ENCODE results near the gene B2M.
"Not testable (repeated sequence)": the region's sequence is repeated elsewhere in the genome, so short reads cannot be mapped to it uniquely, and the experiment has no call there.

The B2M gene

DNA sequence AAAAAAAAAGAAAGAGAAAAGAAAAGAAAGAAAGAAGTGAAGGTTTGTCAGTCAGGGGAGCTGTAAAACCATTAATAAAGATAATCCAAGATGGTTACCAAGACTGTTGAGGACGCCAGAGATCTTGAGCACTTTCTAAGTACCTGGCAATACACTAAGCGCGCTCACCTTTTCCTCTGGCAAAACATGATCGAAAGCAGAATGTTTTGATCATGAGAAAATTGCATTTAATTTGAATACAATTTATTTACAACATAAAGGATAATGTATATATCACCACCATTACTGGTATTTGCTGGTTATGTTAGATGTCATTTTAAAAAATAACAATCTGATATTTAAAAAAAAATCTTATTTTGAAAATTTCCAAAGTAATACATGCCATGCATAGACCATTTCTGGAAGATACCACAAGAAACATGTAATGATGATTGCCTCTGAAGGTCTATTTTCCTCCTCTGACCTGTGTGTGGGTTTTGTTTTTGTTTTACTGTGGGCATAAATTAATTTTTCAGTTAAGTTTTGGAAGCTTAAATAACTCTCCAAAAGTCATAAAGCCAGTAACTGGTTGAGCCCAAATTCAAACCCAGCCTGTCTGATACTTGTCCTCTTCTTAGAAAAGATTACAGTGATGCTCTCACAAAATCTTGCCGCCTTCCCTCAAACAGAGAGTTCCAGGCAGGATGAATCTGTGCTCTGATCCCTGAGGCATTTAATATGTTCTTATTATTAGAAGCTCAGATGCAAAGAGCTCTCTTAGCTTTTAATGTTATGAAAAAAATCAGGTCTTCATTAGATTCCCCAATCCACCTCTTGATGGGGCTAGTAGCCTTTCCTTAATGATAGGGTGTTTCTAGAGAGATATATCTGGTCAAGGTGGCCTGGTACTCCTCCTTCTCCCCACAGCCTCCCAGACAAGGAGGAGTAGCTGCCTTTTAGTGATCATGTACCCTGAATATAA lies 2.0 kb downstream of the B2M start:
- Histone ChIP-seq H3K36me3 (ENCODE audit: control insufficient read depth in 2 of 2, insufficient read depth in 2 of 2, low read length in 2 of 2) (peaks cover 39 to 40% of the 10 kb centered on the region in 2 donors), H3K27me3 (ENCODE audit: control insufficient read depth in 2 of 2, insufficient read depth in 2 of 2, low read length in 2 of 2) (no peaks in the 10 kb centered on the region), H3K9ac (ENCODE audit: low read depth in 1 of 2, low read length in 2 of 2) (peak overlapping the region; percentile 100), H3K4me1 (ENCODE audit: control insufficient read depth in 2 of 2, insufficient read depth in 2 of 2, low read length in 2 of 2) (peaks cover 23 to 38% of the 10 kb centered on the region in 2 donors), H3K4me3 (ENCODE audit: low read length in 2 of 2) (peak overlapping the region; percentile 96 to 99), H3K9me3 (ENCODE audit: control insufficient read depth in 2 of 2, low read length in 2 of 2) (no peaks in the 10 kb centered on the region), H3K27ac (ENCODE audit: low read depth in 2 of 2, low read length in 2 of 2) (peak overlapping the region; percentile 100)

GRCh38 chr15:44715142-44715796 lies 4.0 kb downstream of the B2M start:
- Histone ChIP-seq H3K27me3 (ENCODE audit: control insufficient read depth in 2 of 2, insufficient read depth in 2 of 2, low read length in 2 of 2) (no peaks in the 10 kb centered on the region), H3K9me3 (ENCODE audit: control insufficient read depth in 2 of 2, low read length in 2 of 2) (no peaks in the 10 kb centered on the region), H3K9ac (ENCODE audit: low read depth in 1 of 2, low read length in 2 of 2) (no peak overlapping the region), H3K36me3 (ENCODE audit: control insufficient read depth in 2 of 2, insufficient read depth in 2 of 2, low read length in 2 of 2) (peaks cover 46% of the 10 kb centered on the region in 2 donors), H3K4me1 (ENCODE audit: control insufficient read depth in 2 of 2, insufficient read depth in 2 of 2, low read length in 2 of 2) (peaks cover 17 to 26% of the 10 kb centered on the region in 2 donors), H3K4me3 (ENCODE audit: low read length in 2 of 2) (peak overlapping the region in 1 of 2 donors; percentile 96), H3K27ac (ENCODE audit: low read depth in 2 of 2, low read length in 2 of 2) (no peak overlapping the region)

GRCh38 chr15:44715797-44716334 lies 4.5 kb downstream of the B2M start:
- Histone ChIP-seq H3K27me3 (ENCODE audit: control insufficient read depth in 2 of 2, insufficient read depth in 2 of 2, low read length in 2 of 2) (no peaks in the 10 kb centered on the region), H3K36me3 (ENCODE audit: control insufficient read depth in 2 of 2, insufficient read depth in 2 of 2, low read length in 2 of 2) (peaks cover 46% of the 10 kb centered on the region in 2 donors), H3K9ac (ENCODE audit: low read depth in 1 of 2, low read length in 2 of 2) (no peak overlapping the region), H3K9me3 (ENCODE audit: control insufficient read depth in 2 of 2, low read length in 2 of 2) (no peaks in the 10 kb centered on the region), H3K4me3 (ENCODE audit: low read length in 2 of 2) (peak overlapping the region in 1 of 2 donors; percentile 96), H3K4me1 (ENCODE audit: control insufficient read depth in 2 of 2, insufficient read depth in 2 of 2, low read length in 2 of 2) (peaks cover 17 to 25% of the 10 kb centered on the region in 2 donors), H3K27ac (ENCODE audit: low read depth in 2 of 2, low read length in 2 of 2) (no peak overlapping the region)

- no peaks in the 10 kb centered on the region for H3K27me3 ChIP-seq (ENCODE audit: control insufficient read depth in 2 of 2, insufficient read depth in 2 of 2, low read length in 2 of 2)
- H3K36me3 ChIP-seq (ENCODE audit: control insufficient read depth in 2 of 2, insufficient read depth in 2 of 2, low read length in 2 of 2) = peaks cover 46% of the 10 kb centered on the region in 2 donors
- no peak overlapping the region for H3K27ac ChIP-seq (ENCODE audit: low read depth in 2 of 2, low read length in 2 of 2)
- H3K9me3 ChIP-seq (ENCODE audit: control insufficient read depth in 2 of 2, low read length in 2 of 2) = no peaks in the 10 kb centered on the region
- H3K9ac ChIP-seq (ENCODE audit: low read depth in 1 of 2, low read length in 2 of 2) = no peak overlapping the region
- H3K4me1 ChIP-seq (ENCODE audit: control insufficient read depth in 2 of 2, insufficient read depth in 2 of 2, low read length in 2 of 2) = peaks cover 17 to 25% of the 10 kb centered on the region in 2 donors
- no peak overlapping the region for H3K4me3 ChIP-seq (ENCODE audit: low read length in 2 of 2)
Measured at GRCh38 chr15:44716983-44717602, 5.8 kb downstream of the B2M start.

DNA sequence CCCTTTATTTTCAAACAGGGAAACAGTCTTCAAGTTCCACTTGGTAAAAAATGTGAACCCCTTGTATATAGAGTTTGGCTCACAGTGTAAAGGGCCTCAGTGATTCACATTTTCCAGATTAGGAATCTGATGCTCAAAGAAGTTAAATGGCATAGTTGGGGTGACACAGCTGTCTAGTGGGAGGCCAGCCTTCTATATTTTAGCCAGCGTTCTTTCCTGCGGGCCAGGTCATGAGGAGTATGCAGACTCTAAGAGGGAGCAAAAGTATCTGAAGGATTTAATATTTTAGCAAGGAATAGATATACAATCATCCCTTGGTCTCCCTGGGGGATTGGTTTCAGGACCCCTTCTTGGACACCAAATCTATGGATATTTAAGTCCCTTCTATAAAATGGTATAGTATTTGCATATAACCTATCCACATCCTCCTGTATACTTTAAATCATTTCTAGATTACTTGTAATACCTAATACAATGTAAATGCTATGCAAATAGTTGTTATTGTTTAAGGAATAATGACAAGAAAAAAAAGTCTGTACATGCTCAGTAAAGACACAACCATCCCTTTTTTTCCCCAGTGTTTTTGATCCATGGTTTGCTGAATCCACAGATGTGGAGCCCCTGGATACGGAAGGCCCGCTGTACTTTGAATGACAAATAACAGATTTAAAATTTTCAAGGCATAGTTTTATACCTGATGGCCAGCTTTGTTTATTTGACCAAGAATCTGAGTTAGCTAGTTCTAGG lies 7.0 kb downstream of the B2M start:
- Histone ChIP-seq H3K9ac (ENCODE audit: low read depth in 1 of 2, low read length in 2 of 2) (no peak overlapping the region), H3K27me3 (ENCODE audit: control insufficient read depth in 2 of 2, insufficient read depth in 2 of 2, low read length in 2 of 2) (no peaks in the 10 kb centered on the region), H3K9me3 (ENCODE audit: control insufficient read depth in 2 of 2, low read length in 2 of 2) (no peaks in the 10 kb centered on the region), H3K4me1 (ENCODE audit: control insufficient read depth in 2 of 2, insufficient read depth in 2 of 2, low read length in 2 of 2) (peaks cover 17 to 23% of the 10 kb centered on the region in 2 donors), H3K36me3 (ENCODE audit: control insufficient read depth in 2 of 2, insufficient read depth in 2 of 2, low read length in 2 of 2) (peaks cover 46% of the 10 kb centered on the region in 2 donors), H3K4me3 (ENCODE audit: low read length in 2 of 2) (no peak overlapping the region), H3K27ac (ENCODE audit: low read depth in 2 of 2, low read length in 2 of 2) (no peak overlapping the region)

GRCh38 chr15:44718927-44719292 lies 7.6 kb downstream of the B2M start:
- Histone ChIP-seq H3K9ac (ENCODE audit: low read depth in 1 of 2, low read length in 2 of 2) (no peak overlapping the region), H3K4me1 (ENCODE audit: control insufficient read depth in 2 of 2, insufficient read depth in 2 of 2, low read length in 2 of 2) (peaks cover 17% of the 10 kb centered on the region in 2 donors), H3K36me3 (ENCODE audit: control insufficient read depth in 2 of 2, insufficient read depth in 2 of 2, low read length in 2 of 2) (peaks cover 46% of the 10 kb centered on the region in 2 donors), H3K27ac (ENCODE audit: low read depth in 2 of 2, low read length in 2 of 2) (no peak overlapping the region), H3K4me3 (ENCODE audit: low read length in 2 of 2) (no peak overlapping the region), H3K9me3 (ENCODE audit: control insufficient read depth in 2 of 2, low read length in 2 of 2) (no peaks in the 10 kb centered on the region), H3K27me3 (ENCODE audit: control insufficient read depth in 2 of 2, insufficient read depth in 2 of 2, low read length in 2 of 2) (no peaks in the 10 kb centered on the region)

GRCh38 chr15:44719293-44719999 lies 8.1 kb downstream of the B2M start:
- Histone ChIP-seq H3K27me3 (ENCODE audit: control insufficient read depth in 2 of 2, insufficient read depth in 2 of 2, low read length in 2 of 2) (no peaks in the 10 kb centered on the region), H3K9ac (ENCODE audit: low read depth in 1 of 2, low read length in 2 of 2) (no peak overlapping the region), H3K27ac (ENCODE audit: low read depth in 2 of 2, low read length in 2 of 2) (peak overlapping the region in 1 of 2 donors; percentile 20), H3K4me1 (ENCODE audit: control insufficient read depth in 2 of 2, insufficient read depth in 2 of 2, low read length in 2 of 2) (peaks cover 12 to 14% of the 10 kb centered on the region in 2 donors), H3K9me3 (ENCODE audit: control insufficient read depth in 2 of 2, low read length in 2 of 2) (no peaks in the 10 kb centered on the region), H3K36me3 (ENCODE audit: control insufficient read depth in 2 of 2, insufficient read depth in 2 of 2, low read length in 2 of 2) (peaks cover 41 to 43% of the 10 kb centered on the region in 2 donors), H3K4me3 (ENCODE audit: low read length in 2 of 2) (no peak overlapping the region)

DNA sequence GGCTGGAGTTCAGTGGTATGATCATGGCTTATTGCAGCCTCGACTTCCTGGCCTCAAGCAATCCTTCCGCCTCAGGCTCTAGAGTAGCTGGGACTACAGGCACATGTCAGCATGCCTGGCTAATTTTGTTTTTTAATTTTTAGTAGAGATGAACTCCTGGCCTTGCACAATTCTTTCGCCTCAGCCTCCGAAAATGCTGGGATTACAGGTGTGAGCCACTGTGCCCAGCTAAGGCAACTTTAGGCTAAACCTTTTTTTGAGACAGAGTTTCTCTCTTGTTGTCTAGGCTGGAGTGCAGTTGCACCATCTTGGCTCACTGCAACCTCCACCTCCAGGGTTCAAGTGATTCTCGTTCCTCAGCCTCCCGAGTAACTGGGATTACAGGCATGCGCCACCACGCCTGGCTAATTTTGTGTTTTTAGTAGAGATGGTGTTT lies 8.7 kb downstream of the B2M start:
- not testable (repeated sequence) for H3K4me1 ChIP-seq (ENCODE audit: control insufficient read depth in 2 of 2, insufficient read depth in 2 of 2, low read length in 2 of 2); H3K9ac ChIP-seq (ENCODE audit: low read depth in 1 of 2, low read length in 2 of 2); H3K27me3 ChIP-seq (ENCODE audit: control insufficient read depth in 2 of 2, insufficient read depth in 2 of 2, low read length in 2 of 2); H3K27ac ChIP-seq (ENCODE audit: low read depth in 2 of 2, low read length in 2 of 2); H3K4me3 ChIP-seq (ENCODE audit: low read length in 2 of 2); H3K9me3 ChIP-seq (ENCODE audit: control insufficient read depth in 2 of 2, low read length in 2 of 2)
- peaks cover 39 to 40% of the 10 kb centered on the region in 2 donors for H3K36me3 ChIP-seq (ENCODE audit: control insufficient read depth in 2 of 2, insufficient read depth in 2 of 2, low read length in 2 of 2)
